Nephron progenitor cell (in vitro differentiated cells): ENCODE data around the gene SPATS2.

Experiments used
- DNase-seq: peaks from one replicate; pipeline ENCODE4 v3.0.0; 2021
- H3K27ac Mint-ChIP-seq: 2 replicates; pipeline ENCODE4 v1.8.0; 2021; ENCODE audit warnings: mild to moderate bottlenecking, moderate library complexity, mixed read lengths
- H3K27me3 Mint-ChIP-seq: 2 replicates; pipeline ENCODE4 v1.8.0; 2021; ENCODE audit warnings: mild to moderate bottlenecking, low read depth, mixed read lengths; ENCODE audit not compliant: poor library complexity
- H3K36me3 Mint-ChIP-seq: 2 replicates; pipeline ENCODE4 v1.8.0; 2021; ENCODE audit warnings: low read depth, mixed read lengths
- H3K4me1 Mint-ChIP-seq: 2 replicates; pipeline ENCODE4 v1.8.0; 2021; ENCODE audit warnings: mixed read lengths
- H3K4me3 Mint-ChIP-seq: 2 replicates; pipeline ENCODE4 v1.8.0; 2021; ENCODE audit warnings: mild to moderate bottlenecking, moderate library complexity, mixed read lengths
- H3K9me3 Mint-ChIP-seq: 2 replicates; pipeline ENCODE4 v1.8.0; 2021; ENCODE audit warnings: mild to moderate bottlenecking, moderate library complexity, mixed read lengths
- TF ChIP-seq, protein P1 (sequence below): fragments of 200-600 bp; sonication (generic); IDR thresholded peaks from 2 replicates; pipeline ENCODE4 v1.5.0; 2021; ENCODE audit warnings: antibody characterized with exemption

Gene SPATS2

DNA sequence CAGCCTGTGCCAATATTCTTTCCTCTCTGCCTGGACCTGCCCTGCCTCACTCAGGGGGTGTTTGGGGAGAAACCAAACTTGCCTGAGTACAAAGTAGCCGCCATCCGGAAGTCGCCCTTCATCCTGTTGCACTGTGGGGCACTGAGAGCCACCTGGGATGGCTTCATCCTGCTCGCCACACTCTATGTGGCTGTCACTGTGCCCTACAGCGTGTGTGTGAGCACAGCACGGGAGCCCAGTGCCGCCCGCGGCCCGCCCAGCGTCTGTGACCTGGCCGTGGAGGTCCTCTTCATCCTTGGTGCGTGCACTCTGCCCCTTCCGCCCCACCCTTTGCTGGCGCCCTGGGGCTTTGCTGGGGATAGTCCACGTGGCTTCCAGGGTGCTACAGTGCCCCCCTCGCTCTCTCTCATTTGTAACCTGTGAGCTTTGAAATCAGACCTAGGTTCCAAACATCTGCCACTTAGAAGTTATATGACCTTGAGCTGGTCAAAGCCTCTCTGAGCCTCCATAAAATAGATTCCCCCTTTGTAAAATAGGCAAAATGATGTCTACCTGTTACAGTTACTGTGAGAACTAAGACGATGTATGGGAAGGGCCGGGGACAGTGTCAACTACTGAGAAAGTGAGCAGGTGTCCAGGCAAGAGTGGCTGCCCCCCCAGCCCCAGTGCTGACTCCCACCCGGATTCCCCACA, 176.1 kb downstream of the SPATS2 start:
- Mint-ChIP-seq H3K27me3 (peaks cover 95% of the 10 kb centered on the region), H3K27ac (no peak overlapping the region), H3K36me3 (no peaks in the 10 kb centered on the region), H3K4me3 (peak overlapping the region; percentile 20), H3K4me1 (peaks cover 45% of the 10 kb centered on the region), H3K9me3 (no peaks in the 10 kb centered on the region)
- DNase-seq = no peak
- TF ChIP-seq, protein P1, sequence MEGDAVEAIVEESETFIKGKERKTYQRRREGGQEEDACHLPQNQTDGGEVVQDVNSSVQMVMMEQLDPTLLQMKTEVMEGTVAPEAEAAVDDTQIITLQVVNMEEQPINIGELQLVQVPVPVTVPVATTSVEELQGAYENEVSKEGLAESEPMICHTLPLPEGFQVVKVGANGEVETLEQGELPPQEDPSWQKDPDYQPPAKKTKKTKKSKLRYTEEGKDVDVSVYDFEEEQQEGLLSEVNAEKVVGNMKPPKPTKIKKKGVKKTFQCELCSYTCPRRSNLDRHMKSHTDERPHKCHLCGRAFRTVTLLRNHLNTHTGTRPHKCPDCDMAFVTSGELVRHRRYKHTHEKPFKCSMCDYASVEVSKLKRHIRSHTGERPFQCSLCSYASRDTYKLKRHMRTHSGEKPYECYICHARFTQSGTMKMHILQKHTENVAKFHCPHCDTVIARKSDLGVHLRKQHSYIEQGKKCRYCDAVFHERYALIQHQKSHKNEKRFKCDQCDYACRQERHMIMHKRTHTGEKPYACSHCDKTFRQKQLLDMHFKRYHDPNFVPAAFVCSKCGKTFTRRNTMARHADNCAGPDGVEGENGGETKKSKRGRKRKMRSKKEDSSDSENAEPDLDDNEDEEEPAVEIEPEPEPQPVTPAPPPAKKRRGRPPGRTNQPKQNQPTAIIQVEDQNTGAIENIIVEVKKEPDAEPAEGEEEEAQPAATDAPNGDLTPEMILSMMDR = no peak

DNA sequence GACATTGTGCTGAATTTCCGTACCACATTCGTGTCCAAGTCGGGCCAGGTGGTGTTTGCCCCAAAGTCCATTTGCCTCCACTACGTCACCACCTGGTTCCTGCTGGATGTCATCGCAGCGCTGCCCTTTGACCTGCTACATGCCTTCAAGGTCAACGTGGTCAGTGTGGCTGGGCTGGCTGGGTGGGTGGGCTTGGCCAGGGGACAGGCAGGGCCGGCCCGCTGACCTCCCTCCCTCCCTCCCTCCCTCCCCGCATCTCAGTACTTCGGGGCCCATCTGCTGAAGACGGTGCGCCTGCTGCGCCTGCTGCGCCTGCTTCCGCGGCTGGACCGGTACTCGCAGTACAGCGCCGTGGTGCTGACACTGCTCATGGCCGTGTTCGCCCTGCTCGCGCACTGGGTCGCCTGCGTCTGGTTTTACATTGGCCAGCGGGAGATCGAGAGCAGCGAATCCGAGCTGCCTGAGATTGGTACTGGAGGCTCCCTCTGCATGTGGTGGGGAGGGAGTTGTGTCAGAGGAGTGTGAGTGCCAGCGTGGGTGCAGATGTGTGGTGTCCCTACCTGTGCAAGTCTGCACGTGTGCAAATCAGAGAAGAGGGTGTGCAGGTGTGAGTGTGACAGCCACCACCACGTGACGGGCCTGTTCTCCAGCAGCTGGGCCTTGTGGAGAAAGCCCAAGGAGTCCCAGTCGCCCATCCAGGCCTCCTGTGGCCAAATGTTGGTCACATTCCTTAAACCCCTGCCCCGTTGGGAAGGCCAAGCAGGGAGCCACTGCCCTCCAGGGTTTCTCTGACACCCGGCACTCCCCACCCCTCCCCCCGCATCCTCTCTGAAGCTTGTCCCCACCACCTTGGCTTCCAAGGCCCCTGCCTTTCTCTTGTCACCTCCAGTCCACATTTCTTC, 176.9 kb downstream of the SPATS2 start:
- TF ChIP-seq, protein P1 = no peak
- Mint-ChIP-seq H3K9me3 (no peaks in the 10 kb centered on the region), H3K27ac (no peak overlapping the region), H3K36me3 (no peaks in the 10 kb centered on the region), H3K27me3 (peaks cover 100% of the 10 kb centered on the region), H3K4me3 (peak overlapping the region; percentile 25), H3K4me1 (peaks cover 49% of the 10 kb centered on the region)
- DNase-seq = peak; percentile 48

DNA sequence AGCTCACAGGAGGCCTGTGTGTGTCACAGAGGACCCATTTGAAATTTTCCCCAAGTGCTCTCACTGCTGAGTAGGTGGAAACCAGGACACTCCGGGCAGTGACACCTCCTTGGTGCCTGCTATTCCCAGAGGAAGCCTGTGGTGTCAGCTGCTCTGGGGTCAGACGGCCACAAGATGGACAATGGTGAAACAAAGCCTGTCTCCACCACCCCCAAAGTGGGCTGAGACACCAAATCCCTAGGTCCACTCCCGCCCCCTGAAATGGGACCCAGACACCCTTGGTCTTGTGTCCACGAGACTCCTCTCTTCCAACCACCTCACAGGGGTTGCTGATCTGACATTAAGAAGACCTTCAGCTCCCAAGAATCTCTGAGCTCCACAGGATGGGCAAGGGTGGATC, 178.6 kb downstream of the SPATS2 start:
- no peak overlapping the region for H3K4me3 Mint-ChIP-seq
- no peak overlapping the region for H3K27ac Mint-ChIP-seq
- H3K27me3 Mint-ChIP-seq = peaks cover 96% of the 10 kb centered on the region
- H3K36me3 Mint-ChIP-seq = no peaks in the 10 kb centered on the region
- peaks cover 41% of the 10 kb centered on the region for H3K4me1 Mint-ChIP-seq
- TF ChIP-seq, protein P1 = no peak
- DNase-seq = no peak
- no peaks in the 10 kb centered on the region for H3K9me3 Mint-ChIP-seq

DNA sequence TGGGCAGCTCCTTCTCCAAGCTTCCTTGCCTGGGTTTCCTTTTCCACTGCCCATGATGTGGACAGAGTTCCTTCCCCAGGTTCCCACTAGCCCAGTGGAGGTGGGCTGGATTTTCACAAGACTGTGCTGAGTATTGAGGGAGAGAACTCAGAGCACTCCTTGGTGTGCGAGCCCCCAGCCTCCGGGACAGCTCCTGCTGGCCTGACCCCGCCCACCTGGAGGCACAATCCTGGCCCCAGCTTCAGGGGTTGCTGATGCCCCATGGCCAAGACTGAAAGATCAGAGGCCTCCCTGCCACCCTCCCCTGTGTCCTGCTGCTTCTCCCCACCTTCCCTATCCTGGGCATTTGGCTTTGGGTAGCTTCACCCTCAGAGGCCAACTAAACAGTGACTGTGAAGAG, 179.2 kb downstream of the SPATS2 start:
- no peaks in the 10 kb centered on the region for H3K9me3 Mint-ChIP-seq
- no peak overlapping the region for H3K4me3 Mint-ChIP-seq
- TF ChIP-seq, protein P1 = no peak
- no peaks in the 10 kb centered on the region for H3K36me3 Mint-ChIP-seq
- DNase-seq = no peak
- peaks cover 96% of the 10 kb centered on the region for H3K27me3 Mint-ChIP-seq
- peaks cover 34% of the 10 kb centered on the region for H3K4me1 Mint-ChIP-seq
- no peak overlapping the region for H3K27ac Mint-ChIP-seq

DNA sequence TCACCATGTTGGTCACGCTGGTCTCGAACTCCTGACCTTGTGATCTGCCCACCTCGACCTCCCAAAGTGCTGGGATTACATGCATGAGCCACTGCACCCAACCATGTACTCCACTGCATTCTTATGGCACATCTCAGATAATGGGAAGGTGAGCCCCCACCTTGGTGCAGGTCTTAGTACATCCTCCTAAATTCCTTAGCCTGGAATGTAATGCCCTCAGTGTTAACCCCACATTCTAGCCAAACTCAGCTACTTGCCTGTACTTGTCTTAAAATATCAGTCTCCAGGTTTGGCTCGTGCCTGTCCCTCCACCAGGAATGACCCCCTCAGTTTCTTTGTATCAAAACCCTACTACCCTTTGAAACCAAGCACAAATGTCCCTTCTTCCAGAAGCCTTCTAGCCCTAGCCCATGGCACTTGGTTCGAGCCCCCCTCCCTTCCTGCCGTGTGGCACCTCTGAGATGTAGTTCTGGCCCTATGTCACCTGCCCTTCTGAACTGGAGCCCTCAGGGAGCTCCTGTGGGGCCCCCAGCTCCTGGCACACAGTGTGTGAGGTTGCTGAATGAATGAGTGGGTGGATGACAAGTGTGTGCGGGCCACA, 179.9 kb downstream of the SPATS2 start:
- H3K4me3 Mint-ChIP-seq = no peak overlapping the region
- TF ChIP-seq, protein P1 = no peak
- no peak for DNase-seq
- no peaks in the 10 kb centered on the region for H3K36me3 Mint-ChIP-seq
- H3K27me3 Mint-ChIP-seq = peaks cover 96% of the 10 kb centered on the region
- H3K9me3 Mint-ChIP-seq = no peaks in the 10 kb centered on the region
- H3K27ac Mint-ChIP-seq = peak overlapping the region; percentile 77
- H3K4me1 Mint-ChIP-seq = peaks cover 34% of the 10 kb centered on the region
